Neural cell (in vitro differentiated cells): ENCODE results near the gene NKX2-2.

Source experiments
- CTCF ChIP-seq: fragments of 450-650 bp; IDR thresholded peaks from 2 replicates; pipeline ENCODE4 v1.5.1; 2014; ENCODE audit warnings: antibody characterized with exemption, mild to moderate bottlenecking, moderate library complexity; ENCODE audit not compliant: poor library complexity, severe bottlenecking
- MXI1 ChIP-seq: fragments of 450-650 bp; conservative IDR thresholded peaks from 2 replicates; pipeline ENCODE4 v1.6.1; 2014; ENCODE audit warnings: antibody characterized with exemption, mild to moderate bottlenecking; ENCODE audit not compliant: poor library complexity, severe bottlenecking
- POLR2AphosphoS5 ChIP-seq: IDR thresholded peaks from 2 replicates; pipeline ENCODE4 v1.6.1; 2012
- RAD21 ChIP-seq: fragments of 450-650 bp; conservative IDR thresholded peaks from 2 replicates; pipeline ENCODE4 v1.6.1; 2014; ENCODE audit warnings: antibody characterized with exemption, mild to moderate bottlenecking, moderate library complexity
- REST ChIP-seq: IDR thresholded peaks from 2 replicates; pipeline ENCODE4 v1.6.1; 2012; ENCODE audit warnings: borderline replicate concordance
- SMC3 ChIP-seq: fragments of 450-650 bp; conservative IDR thresholded peaks from 2 replicates; pipeline ENCODE4 v1.6.1; 2014; ENCODE audit warnings: antibody characterized with exemption, mild to moderate bottlenecking, moderate library complexity; ENCODE audit not compliant: poor library complexity

GRCh38 chr20:21511485-21511849, 2.4 kb downstream of the NKX2-2 start:
- TF ChIP-seq REST = no peak
- no peak for TF ChIP-seq CTCF
- no peak for TF ChIP-seq MXI1
- no peak for TF ChIP-seq RAD21
- no peak for TF ChIP-seq POLR2AphosphoS5
- TF ChIP-seq SMC3 = no peak
